Activated CD4-positive, alpha-beta T cell treated with anti-CD3 and anti-CD28 coated beads, Interleukin-2, amount 50 U/mL, for 16 hours (primary cell): ENCODE data around the gene PLD2.
"Not testable (repeated sequence)": the region's sequence is repeated elsewhere in the genome, so short reads cannot be mapped to it uniquely, and the experiment has no call there.

Experiments
- DNase-seq: peaks from one replicate; pipeline ENCODE4 v3.0.0-alpha.2; 2020

The PLD2 gene

DNA sequence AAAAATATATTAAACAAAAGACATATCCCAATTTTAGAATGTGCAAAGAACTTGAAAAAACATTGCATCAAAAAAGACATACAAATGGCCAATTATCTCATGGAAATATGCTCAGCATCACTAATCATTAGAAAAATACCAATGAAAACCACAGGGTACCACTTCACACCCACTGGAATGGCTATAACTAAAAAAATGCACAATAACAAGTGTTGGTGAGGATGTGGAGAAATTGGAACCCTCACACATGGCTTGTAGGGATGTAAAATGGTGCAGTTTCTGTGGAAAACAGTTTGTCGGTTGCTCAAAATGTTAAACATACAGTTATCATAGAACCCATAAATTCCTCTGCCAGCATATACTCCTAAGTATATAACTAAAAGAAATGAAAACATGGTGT is 11.8 kb upstream of the PLD2 start:
- DNase-seq, result no peak

DNA sequence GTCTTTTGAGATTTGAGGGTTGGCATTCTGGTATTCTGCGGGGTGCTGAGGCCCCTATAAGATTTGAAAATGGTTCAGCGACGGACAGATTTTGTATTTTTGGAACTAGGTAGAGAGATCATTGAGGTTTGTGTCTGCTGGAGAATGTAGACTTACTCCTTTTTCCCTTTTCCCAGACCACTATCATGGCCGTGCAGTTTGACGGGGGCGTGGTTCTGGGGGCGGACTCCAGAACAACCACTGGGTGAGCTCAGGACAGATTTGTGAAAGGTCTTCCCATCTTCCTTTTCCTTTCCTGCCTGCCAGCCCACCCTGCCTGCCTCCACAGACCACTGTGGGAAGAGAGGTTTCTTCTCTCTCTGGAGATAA is 10.4 kb upstream of the PLD2 start:
- peak; percentile 31 for DNase-seq

DNA sequence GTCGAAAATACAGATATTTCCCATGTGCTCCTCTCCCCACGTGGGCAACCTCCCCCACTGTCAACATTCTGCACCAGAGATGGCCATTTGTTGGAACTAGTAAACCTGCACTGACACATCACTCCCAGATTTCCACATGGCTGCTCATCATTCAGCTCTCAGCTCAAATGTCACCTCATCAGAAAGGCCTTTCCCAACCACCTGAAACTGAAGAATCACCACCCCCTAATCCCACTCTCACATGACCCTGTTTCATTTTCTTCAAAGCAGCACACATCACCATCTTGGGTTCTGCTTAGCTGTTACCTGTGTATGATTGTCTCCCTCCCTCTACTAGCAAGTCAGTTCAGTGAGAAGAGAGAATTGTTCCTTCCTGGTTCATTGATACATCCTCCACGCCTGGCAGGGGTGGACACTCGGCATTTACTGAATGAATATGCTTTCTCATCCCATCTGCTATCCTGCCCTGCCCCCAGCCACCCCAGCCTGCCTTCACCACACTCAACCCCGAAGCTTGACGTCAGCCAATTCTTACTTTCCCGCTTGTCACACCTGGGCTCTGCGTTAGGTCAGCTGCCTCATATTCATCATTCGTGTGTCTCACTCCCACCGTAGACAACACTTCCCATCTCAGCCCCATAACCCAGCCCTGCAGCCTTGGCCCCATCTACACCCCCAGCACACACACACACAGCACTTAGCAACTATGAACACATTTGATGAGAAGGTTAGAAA is 6.3 kb upstream of the PLD2 start:
- no peak for DNase-seq

DNA sequence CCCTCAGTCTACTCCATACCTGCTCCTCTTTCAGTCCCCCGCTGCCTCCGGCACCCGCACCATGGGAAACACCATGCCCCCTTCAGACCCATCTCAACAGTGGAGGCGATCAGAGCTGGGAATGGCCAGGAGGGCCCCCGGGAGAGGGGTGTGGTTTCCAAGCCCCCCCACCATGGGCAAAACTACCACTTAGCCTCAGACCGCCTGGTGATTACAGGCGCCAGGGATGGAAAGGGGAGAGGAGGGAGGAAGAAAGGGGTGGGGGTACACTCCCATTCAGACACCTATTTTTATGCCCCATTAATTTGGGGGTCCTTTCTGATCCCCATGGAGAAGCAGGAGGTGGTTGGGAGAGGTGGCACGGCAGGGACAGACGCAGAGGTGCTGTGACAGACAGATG is 4.7 kb upstream of the PLD2 start, which contains the start of gene C17orf114:
Gene C17orf114, minus strand, starts transcription at position 101 of the 400 bp plus-strand sequence.
- no peak for DNase-seq

DNA sequence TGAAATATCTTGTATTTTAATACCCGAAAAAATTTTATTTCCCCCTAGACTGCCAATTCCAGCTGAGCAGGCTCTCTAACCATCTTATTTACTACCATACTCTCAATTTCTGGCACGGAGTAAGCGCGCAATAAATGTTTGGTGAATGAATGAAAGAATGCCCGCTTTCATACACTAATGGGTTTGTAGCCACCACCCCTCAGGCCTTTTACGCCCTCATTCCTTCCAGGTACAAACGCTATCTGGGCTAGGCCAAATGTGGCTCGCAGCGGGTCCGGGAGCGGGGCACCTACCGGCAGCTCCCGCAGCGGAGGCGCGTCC is 536 bp upstream of the PLD2 start:
- DNase-seq, result peak; percentile 16

DNA sequence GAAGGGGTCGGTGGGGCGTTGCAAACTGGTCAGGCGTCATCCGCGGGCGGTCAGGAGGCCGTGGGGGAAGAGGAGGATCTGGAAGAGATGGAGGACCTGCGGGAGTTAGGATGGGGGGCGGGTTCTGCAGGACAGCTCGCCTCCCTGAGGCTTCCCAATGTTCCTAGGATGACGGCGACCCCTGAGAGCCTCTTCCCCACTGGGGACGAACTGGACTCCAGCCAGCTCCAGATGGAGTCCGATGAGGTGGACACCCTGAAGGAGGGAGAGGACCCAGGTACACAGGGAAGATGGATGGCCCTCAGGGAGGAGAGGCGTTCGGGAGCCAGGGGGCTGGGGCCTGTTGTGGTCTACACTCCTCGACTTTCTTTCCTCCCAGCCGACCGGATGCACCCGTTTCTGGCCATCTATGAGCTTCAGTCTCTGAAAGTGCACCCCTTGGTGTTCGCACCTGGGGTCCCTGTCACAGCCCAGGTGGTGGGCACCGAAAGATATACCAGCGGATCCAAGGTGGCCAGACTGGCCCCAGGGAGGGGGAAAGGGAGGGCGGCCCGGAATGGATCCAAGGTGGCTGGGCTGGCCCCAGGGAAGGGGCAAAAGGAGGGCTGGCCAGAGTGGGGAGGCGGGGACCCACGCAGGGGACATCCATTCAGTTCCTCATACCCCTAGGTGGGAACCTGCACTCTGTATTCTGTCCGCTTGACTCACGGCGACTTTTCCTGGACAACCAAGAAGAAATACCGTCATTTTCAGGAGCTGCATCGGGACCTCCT is 839 bp downstream of the PLD2 start:
- no peak for DNase-seq

DNA sequence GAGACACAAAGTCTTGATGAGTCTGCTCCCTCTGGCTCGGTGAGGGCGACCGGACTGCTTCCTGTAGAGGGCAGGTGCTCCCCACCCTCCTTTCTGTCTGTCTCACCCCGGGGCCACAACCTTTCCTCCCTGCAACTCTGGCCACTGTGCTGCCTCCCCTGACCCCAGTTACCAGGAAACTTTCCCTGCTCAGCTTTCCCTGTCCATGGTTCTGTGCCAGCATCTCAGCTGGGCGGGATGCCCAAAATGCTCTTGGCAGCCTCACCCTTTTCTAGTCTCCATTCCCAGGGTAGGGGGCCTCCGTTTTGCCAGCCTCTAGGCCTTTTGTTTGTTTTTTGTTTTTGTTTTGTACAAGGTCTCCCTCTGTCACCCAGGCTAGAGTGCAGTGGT is 1.4 kb downstream of the PLD2 start:
- no peak for DNase-seq

DNA sequence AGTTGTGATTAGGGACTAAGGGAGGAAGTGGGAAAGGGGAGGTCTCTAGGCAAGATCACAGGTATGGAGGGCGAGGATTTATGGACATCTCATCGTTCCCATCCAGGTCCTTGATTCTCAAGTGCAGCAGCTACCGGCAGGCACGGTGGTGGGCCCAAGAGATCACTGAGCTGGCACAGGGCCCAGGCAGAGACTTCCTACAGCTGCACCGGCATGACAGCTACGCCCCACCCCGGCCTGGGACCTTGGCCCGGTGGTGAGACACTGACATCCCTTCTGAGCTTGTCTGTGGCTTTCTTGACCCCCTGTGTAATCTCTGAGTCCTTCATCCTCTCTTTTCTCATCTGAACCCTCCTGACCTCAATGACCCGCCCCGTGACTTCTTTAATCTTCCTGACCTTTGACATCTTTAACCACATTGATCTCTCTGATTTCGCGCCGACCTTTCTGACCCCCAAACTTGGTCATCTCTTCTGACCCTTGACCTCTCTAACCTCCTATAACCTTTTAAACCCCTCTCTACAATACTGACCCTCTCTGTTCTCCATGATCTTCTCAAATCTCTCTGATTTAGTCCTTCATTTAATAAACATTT is 3.8 kb downstream of the PLD2 start:
- no peak for DNase-seq

DNA sequence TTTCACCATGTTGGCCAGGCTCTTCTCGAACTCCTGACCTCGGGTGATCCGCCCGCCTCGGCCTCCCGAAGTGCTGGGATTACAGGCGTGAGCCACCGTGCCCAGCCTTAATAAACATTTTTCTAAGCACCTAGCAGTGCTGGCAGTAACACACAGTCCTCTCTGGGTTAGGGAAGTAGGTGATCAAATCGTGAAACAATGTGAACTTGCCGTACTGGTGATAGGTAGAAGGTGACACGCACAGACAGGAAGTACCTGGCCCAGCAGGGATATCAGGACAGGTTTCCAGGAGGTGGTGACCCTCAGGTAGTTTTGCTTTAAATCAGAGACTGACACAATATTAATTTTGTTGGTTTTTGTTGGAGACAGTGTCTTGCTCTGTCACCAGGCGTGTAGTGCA is 4.5 kb downstream of the PLD2 start:
- no peak for DNase-seq

DNA sequence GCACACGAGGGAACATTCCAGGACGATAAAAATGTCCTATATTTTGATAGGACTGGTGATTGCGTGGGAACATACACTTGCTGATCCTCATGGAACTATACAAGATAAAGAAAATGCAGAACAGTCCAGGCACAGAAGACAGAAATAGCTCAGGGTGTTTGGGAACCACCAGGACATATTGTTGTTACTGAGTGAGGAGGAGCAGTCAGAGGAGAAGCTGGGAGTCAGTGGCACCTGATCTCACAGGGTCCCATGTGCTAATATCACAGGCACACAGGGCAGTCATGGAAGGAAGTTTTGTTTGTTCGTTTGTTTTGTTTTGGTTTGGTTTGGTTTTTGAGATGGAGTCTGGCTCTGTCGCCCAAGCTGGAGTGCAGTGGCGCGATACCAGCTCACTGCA is 5.7 kb downstream of the PLD2 start:
- no peak for DNase-seq

DNA sequence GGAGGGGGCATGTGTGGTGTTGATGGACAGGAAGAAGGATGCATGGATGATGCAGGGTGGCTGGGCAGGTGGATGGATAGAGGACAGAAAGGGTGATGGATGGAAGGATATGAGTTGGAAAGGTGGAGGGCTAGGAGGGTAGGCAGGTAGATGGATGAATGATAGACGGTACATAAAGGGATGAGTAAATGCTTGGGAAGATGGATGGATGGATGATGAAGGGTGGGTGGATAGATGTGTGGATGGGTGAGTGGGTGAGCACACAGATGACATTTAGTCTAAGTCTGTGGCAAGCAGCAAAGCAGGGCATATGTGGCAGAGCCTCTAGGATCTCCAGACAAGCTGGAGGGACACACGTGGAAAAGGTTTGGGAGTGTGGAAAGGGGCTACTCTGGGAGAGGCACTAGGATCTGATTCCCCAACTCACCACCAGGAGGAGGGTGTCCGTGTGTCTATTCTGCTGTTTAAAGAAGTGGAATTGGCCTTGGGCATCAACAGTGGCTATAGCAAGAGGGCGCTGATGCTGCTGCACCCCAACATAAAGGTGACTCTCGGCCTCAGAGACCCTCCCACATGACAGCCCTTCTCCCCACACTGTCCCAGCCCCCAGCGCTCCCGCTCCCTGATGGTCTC is 8.2 kb downstream of the PLD2 start:
- no peak for DNase-seq

DNA sequence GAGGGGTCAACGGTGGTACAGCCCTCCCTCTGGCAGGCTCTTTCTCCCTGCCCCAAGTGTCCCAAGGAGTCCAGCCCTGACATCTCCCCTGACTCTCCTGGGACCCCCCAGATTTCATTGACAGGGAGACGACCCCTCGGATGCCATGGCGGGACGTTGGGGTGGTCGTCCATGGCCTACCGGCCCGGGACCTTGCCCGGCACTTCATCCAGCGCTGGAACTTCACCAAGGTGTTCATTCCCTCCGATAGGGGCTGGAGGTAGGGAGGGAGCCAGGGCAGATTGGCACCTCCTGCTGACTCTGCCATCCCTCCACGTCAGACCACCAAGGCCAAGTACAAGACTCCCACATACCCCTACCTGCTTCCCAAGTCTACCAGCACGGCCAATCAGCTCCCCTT is 9.9 kb downstream of the PLD2 start:
- DNase-seq, result no peak

DNA sequence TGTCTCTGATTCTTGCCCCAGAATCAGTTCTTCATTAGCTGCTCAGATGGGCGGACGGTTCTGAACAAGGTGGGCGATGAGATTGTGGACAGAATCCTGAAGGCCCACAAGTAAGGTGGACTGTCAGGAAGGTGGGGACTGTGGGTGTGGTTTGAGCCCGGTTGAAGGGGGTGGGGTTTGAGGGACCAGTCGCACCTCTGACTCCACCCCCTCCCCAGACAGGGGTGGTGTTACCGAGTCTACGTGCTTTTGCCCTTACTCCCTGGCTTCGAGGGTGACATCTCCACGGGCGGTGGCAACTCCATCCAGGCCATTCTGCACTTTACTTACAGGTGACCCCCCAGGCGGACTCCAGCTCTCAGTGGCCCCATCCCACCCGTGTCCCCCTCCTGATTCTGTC is 11.3 kb downstream of the PLD2 start:
- no peak for DNase-seq

DNA sequence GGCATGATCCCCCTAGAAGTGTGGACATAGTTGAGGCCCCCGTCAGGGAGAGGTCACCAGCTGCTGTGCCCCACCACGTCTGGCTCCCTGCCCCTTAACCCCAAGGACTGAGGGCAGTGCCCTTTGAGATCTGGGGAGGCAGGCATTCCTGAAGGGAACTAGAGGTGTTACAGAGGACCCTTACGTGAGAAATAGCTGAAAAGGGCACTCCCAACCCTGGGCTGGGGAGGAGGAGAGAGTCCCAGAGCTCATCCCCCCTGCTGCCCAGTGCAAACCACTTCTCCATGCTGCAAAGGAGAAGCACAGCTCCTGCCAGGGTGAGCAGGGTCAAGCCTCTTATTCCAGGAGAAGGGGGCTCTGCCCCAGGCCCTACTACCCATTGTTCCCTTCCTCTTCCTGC is 15.9 kb downstream of the PLD2 start:
- no peak for DNase-seq

DNA sequence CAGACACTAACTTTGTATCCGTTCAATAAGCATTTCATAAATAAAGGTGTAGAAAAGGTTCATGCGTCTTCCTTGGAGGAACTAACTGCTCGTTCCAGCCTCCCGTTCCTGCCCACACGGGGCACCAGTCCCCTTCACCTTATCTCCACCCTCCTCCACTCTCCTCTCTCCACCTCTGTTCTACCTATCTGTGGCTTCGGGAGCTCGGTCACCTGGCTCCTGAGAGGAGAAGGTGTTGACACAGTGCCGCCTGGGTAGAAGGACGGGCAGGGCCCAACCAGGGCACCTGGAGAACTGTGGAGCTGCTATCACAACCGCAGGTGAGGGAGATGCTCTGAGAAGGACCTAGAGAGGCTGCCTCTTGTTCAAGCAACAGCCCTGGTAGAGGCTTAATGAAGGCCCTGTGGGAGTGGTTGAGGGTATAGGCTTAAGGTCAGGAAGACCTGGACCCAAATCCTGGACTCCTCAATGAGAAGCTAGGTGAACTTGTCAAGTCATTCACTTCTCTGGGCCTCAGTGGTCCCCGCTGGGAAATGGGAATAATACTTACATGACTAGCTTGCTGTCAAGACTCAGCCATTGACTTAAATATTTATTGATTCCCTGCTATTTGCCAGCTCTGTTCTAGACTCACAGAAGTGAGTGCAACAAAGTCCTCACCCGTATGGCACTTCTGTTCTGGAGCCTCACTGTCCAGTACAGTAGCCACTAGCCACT is 16.6 kb downstream of the PLD2 start:
- DNase-seq, result no peak

DNA sequence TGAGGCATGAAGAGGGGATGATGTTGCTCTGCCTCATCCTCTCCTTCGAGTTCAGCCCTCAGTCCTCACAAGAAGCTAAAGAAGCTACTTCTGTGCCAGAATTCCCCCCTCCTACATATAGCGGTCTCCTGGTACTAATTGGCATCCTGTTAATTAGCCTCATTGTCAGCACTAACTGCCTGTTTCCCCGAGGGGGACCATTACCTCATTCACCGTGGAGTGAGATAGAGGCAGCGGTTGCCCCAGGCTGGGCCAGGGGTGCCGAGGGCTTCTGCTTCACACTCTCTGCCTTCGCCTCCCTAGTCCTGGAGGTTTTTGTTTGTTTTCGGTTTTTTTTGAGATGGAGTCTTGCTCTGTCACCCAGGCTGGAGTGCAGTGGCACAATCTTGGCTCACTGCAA is 20.4 kb downstream of the PLD2 start:
- DNase-seq, result no peak

DNA sequence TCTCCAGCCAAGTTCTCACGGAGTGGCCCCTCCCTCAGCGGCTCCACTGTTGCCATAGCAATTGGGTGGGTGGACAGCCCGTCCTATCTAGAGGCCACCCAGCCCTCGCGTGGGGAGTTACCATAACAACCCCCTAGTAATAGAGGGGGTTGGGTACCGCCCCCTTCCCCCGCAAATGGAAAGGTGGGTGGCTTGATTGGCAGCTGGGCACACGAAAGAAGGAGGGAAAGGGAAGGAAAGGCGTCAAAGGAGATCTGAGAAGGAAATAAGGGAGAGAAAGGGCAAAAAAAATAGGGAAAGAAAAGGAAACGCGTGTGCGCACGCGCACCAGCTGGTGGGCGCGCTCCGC is 25.9 kb downstream of the PLD2 start:
- DNase-seq, result not testable (repeated sequence)

DNA sequence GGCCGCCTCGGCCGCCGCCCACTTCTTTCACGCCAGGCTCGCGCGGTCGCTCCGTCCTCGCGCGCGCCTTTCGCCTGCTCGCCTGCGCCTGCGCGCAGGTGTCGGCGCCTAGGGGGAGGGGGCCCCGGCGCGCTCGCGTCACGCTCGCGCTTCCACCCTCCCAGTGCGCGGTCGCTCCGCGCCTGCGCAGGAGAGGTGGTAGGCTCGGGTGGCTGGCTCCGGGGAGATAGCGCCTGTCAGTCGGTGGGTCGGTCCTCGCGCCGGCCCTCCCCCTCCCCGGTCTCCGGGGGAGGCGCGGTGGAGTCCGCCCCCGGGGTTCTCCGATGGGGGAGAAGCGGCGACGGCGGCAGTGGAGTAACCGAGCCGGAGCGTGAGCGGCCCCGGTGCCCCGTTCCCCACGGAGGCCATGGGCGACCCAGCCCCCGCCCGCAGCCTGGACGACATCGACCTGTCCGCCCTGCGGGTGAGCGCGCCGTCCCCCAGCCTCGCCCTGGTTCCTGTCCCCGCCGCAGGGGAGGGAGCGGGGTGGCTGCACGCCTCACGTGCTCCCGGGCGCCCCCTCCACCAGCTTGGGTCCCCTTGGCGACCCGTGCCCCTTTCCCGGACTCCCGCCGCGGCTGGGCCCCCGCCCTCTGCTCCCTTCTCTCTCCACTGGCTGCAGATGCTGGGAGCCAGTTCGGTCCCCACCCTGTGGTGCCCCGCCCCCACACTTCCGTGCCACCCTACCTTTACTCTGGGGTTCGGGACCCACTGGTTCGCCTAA is 26.4 kb downstream of the PLD2 start, which contains the start of gene MINK1:
Gene MINK1, plus strand, starts transcription at position 163 of the 763 bp plus-strand sequence. Its CDS starts 244 bp downstream, at position 407.
- DNase-seq, result peak; percentile 94

DNA sequence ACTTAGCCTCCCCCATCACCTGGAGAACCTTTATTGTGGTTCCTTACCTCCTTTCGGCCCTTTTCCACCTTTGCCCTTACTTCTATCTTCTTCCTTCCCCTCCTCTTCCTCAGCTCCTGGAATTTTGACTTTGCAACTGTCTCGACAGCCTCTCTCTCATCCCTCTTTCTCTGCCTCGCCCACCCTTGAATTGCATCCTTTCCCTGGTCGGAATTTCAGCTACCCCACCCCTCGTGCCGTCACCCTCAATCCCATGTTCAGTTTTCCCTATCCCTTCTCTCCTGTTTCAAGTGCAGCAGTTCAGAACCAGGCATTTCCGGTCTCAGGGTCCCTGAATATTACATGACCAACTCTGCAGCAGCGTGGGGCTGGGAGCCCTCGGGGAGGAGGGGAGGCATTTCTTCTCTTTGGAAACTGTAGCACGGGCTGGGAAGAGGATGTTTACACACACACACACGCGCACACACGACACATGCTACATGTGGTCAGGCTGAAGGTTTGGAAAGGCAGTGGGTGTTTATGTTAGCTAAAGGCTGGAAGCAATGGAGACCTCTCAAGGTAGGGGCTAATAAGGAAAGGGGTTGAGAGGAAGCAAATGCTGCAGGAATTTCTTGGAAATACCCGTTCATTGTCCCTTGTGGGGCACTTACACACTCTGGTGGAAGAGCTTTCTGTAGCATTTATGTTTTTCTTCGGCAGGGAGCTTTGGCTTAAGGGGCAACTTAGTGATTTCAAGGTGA is 27.2 kb downstream of the PLD2 start:
- no peak for DNase-seq

DNA sequence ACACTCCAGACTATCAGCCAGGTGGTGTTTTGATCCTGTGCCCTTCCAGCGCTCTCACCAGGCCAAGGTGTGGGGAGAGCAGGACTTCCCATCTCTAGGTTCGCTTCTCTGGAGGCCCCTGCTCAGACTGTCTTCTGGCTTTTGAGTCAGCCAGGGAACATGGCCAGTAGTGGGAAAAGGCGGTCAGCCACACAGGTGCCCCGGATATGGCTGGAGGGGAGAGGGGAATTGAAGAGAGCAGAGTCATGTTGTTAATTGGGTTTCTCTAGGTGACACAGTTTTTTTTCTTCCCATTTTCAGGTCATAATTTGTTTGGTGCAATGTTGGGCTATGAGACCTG is 27.7 kb downstream of the PLD2 start:
- DNase-seq, result no peak

DNA sequence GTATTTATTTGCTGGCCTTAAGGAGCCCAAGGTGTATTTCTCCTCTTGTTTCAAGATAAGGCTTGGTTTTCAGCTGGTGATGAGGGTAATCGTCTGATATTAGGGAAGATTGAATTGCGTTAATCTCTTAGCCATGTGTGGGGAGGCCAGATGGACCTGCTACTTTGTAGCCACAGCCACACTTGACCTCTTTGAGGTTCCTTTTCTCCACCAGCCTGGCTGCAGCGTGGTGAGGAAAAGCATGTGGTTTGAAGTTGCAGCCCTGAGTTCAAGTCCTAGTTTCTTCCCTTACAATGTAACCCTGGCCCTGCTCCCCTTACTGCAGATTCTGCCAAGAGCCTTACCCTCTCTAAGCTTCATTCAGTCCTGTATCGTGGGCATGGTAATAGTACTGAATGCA is 29.3 kb downstream of the PLD2 start:
- DNase-seq, result no peak
